HG02885 (cell line): ENCODE data around the gene ARHGAP10.

Source experiments
- ATAC-seq: cut with Tn5 transposase; IDR thresholded peaks from one replicate; pipeline ENCODE4 v1.9.1; 2021; ENCODE audit warnings: mild to moderate bottlenecking; ENCODE audit not compliant: unreplicated experiment, poor library complexity

Gene ARHGAP10

DNA sequence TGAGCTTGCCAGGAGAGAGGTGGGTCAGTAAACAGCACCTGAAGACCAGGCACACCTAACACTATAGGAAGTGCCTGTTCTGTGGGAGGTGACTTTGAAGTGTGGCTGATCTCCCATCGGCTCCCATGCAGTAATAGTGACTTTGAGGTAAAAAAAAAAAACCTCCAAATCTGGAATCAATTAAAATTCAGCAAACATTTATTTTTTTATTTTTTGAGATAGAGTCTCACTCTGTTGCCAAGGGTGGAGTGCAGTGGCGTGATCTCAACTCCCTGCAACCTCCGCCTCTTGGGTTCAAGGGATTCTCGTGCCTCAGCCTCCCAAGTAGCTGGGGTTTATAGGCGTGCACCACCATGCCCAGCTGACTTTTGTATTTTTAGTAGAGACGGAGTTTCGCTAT, 32.4 kb downstream of the ARHGAP10 start:
- no peak for ATAC-seq

DNA sequence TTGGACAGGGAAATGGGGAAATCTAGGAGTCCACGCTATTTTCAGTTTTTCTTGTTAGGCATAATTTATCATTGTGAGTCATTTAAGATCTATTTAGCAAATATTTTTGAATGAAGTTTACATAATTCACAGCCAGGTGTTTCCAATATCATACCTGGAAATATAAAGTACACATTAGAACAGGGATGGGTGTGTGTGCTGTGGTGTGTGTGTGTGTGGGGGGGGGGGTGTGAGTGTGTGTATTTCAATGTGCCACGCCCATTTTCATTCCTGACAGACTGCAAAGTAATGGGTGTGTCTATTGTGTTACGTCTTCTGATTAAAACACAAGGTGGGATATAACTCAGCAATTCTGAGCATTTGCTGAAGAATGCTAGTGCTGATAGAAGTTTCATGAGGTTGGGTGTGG, 33.2 kb downstream of the ARHGAP10 start:
- no peak for ATAC-seq

DNA sequence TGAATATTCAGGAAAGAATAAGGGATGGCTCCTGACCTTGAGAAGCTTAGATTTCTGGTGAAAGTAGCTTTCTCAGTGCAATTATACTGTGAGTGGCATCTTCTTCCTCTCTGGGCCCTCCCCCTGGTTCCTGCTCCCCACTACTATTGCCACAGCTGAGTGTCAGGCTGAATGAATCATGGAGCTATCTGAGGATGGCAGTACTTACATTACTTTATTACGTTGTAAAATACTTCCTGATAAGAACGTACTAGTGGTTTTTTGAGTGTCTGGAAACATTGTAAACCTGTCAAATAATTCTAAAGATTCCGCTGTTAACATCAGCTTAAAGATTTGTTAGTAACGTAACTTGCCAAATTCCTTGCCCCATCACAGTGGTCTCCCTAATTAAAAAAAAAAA, 36.2 kb downstream of the ARHGAP10 start:
- no peak for ATAC-seq

DNA sequence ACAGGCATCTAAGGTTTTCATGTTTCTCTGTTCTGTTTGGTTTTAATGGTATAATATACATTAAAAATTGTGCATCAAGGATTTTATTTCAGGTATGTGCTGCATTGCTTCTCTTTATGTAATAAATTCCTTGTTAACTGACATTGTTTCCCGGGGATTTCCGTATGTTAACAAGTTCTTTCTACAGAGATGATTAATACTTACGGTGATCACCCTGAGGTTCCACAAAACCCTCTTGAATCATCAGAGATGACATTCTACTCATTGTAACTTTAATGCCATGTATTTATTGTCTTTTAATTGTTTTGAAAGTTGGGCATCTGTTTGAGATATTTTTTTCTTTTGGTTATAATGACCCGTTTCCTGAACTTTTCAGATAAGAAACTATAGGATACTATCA, 37.5 kb downstream of the ARHGAP10 start:
- ATAC-seq = no peak

DNA sequence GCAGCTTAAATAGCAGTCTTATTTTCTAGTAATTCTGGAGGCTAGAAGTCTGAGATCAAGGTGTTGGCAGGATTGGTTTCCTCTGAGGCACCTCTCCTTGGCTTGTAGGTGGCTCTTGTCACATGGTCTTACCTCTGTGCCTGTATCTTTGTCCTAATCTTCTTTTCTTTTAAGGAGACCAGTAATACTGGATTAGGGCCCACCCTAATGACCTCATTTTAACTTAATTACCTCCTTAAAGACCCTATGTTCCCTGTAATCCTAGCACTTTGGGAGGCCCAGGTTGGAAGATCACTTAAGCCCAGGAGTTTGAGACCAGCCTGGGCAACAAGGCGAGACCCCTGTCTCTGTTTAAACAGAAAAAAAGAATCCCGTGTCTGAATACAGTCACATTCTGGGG, 38.9 kb downstream of the ARHGAP10 start:
- ATAC-seq = no peak

DNA sequence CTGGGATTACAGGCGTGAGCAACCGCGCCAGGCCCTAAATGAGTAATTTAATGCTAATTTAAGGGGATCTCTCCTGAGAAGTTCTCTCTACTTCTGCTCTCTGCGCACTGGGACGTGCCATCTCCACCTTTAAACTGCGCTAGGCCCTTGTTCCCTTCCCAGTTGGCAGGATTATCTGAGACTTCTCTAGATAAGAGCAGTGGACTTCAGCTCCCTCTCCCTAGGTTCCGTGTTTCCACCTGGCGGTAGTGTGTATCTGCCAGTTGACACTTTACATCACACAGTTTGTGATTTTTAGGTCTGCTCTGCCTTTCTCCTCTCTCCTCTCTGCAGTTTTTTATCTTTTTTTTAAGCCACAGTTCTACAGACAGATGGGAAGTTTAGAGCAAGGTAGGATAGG, 40.2 kb downstream of the ARHGAP10 start:
- ATAC-seq = no peak

DNA sequence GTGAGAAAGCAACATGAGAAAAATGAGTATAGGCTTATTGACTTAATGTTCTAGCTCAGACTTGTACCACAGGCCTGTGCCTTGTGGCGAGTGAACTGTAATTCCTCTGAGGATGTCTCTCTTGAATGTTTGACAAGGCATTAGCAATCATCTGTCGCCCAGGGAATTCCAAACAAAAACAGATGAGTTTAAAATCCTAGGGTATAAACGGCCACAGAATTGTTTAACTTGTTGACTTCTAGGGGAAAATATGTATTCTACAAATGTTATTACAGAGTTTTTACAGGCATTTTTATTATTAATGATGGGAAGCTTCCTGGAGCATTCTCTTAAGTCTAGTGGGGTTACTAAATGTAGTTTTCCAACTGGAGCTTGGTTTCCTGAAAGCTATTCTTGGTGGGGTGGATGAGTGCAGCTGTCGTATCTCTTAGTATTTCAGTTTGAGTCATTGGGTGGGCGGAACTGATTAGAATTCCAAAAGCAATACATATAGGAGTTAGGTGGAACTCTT, 40.6 kb downstream of the ARHGAP10 start:
- ATAC-seq = no peak

DNA sequence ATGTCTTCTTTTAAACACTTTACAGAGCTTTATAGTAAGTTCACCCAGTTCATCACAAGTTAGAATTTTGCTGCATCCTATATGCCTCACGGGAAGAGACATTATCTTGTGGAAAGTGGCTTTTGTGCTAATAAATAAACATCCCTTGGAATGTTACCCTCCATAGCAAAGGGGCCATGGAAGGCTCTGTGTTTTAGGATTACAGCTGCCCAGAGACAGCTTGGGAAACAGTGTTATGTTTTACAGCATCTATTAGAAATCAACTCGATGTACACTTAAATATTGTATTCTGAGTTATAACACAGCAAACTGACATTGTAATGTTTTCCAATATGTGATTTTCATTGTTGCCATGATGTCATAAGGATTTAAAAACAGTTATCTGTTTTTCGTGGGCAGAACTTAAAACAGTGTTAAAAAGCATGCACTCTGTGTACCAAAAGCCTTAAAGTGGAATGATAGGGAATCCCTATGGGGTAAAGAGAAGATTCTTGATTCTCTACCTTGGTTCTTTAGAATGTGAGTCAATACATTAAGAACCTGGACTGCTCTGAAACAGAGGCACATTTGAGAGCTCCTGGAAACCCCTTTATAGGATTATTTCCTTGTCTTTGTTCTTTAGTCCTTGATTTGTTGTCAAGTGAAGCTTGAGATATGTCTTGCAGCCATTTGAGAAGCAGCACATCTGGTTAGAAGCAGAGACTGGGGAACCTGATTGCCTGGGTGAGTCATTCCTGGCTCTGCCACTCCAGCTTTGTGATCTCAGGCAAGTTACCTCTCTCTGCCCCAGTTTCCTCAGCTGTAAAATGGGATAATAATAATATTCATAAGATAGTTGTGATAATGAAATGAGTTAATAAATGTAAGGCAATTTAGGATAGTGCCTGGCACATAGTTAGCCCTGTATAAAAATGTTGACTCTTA, 41.6 kb downstream of the ARHGAP10 start:
- ATAC-seq = peak; percentile 59

DNA sequence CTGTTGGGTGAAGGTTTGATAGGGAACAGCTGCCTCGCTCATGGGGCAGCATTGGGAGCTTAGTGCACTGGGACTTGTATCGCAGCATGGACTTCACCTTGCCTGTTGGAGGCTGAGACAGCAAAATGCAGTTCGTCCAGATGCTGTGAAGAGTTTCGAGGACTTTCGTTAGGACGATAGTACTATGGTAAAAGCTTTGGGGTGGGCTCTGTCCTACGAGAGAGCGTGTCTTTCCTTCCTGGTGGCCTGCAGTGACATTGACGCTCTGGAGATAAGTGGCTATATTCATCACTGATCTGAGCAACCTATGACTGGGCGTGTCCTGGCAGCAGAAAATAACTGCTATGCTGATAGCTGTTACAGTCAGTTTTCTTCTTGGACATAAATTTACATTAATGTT, 44.8 kb downstream of the ARHGAP10 start:
- no peak for ATAC-seq

DNA sequence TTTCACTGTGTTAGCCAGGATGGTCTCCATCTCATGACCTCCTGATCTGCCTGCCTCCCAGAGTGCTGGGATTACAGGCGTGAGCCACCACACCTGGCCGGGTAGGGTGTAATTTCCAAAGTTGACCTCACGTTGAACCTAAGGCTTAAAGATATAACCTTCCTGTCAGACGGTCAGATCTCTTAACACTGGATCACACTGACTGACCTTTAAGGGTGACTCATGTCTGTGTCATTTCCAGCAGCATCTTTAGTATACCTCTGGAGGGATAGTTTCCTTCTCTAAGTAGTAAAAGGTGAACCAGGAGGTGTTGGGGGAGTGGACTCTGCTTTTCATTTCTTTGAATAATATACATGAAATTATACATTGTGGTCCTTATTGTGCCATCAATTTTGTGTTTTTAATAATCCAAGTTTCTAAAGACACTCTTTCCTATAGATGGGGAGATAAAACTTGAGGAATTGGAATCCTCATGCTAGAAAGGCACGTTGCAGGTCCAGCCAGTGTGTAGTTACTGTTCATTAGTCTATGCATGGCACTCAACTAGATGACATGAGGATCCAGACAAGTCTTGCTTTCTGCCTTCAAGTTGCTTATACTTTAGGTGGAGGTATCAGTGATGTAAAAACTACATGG, 45.7 kb downstream of the ARHGAP10 start:
- no peak for ATAC-seq

DNA sequence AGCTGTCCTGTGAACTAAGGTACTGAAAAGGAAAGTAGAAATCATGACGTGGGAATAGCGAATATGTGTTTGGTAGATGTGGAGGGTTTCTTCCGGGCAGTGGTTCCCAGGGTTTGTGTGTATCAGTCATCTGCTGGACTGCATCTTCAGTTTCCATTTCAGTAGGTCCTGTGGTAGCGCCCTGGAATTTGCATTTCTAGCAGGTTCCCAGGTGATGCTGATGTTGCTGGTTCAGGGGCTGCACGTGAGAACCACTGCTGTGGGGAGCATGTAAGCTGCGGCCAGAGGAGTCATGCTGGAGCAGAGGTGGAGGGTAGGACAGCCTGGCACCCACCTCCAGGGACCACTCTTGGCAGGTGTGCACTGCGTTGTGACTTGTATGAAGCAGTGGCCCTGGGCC, 47.1 kb downstream of the ARHGAP10 start:
- ATAC-seq = peak; percentile 77

DNA sequence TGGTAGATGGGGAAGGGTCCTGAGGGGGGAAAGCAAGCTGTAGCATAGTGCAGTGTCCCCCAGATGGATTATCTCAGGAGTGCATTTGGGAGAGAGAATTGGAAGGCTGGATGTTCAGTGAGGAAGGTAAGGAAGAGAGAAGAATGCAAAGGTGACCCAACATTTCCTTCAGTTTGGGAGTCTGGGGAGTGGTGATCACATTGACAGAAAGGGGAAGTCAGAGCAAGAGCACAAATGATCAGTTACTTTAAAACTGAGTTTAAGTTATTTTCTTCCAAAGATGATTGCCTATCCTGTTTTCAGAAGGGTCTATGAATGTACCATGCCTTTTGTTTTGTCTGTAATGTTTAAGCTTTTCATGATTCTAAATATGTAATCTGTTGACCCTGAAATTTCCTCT, 47.6 kb downstream of the ARHGAP10 start:
- no peak for ATAC-seq

DNA sequence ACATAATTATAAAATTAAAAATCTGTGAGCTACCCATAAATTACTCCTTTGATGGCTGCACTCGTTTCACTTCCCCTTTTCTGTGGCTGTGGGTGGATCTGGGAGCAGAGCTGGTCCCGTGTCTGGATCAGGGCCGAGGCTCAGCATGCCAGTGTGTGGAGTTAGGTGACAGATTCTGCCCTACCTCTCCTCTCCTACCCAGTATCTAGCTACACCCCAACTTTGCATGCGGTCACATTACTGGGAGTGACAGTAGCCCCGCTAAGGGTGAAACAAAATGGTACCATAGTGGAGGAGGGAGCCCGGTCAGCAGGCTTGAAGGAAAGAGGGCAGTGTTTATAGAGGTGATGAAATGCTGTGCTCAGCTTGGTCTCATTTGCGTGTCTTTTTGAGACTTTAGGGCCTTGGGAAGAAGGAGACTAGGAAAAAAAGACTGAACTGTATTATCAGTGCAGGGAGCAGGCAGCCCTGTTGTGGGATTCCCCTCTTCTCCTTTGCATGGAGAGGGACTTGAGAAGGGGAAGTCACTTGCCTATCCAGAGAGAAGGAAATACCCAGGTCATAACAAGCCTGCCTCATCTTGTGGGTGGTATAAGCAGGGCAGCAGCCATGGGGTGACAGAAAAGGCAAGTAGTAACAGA, 48.4 kb downstream of the ARHGAP10 start:
- ATAC-seq = peak; percentile 54

DNA sequence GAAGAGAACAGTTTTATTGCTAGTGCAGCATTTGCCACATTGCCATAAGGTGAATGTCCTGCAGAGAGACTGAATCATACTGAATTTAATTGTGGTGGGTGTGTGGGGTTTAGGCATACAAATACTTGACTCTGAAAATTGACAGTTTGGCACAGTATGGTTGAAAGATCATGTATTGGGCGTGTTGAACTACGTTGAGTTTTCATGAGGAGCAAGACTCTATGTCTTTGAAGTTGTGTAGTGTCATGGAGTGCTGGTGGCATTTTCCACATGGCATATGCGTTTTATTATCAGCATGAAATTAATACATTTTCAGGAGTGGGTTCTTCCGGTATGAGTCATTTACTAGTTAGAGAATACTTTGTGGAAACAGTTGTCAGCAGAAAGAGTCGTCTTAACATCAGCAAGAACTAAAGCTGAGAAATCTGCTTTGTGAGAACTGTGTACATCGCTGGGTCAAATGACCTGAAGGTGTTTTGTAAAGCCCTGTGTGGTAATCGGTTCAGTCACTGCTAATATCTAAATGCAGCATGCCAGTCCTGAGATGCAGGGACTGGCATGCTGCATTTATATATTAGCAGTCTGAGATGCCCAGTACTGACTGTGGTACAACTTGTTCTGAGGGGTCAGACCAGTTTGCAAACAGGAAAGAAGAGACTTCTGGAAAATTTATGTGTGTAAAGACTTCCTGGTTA, 50.3 kb downstream of the ARHGAP10 start:
- ATAC-seq = no peak

DNA sequence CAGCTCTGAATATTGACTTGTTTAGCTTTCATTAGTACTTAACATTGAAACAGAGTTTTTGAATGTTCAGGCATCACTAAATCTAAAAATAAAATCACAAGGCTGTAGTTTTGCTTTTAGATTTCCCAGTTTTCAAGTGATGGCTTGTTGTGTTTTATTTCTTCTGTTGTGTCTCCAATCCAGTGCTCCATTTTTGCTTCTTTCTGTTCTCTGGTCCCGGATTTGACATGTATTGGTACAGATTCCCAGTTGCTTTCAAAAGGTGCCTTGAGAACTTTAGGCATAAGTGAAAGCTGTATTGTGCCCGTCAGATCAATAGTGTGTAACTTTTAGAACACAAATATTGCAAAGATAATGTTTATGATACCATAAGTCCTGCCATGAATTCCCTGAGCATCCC, 53.2 kb downstream of the ARHGAP10 start:
- no peak for ATAC-seq

DNA sequence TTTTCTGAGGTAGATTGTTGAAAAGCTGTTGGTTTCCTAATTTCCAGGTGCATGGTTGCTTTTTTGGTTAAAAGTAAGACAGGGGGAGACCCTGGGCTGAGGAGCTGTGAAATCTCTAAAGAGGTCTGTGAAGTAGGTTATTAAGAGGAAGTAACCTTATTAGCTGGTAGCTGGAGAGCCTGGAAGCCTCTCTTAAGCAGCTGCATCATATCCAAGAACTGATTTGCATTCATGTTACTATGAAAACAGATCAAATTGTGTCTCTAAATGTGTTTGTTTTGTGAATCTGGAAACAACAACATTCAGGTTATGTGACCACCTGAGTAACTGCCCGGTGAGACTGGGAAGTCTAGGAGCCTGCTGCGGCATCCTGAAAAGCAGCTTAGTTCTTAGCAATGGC, 54.1 kb downstream of the ARHGAP10 start:
- peak; percentile 82 for ATAC-seq

DNA sequence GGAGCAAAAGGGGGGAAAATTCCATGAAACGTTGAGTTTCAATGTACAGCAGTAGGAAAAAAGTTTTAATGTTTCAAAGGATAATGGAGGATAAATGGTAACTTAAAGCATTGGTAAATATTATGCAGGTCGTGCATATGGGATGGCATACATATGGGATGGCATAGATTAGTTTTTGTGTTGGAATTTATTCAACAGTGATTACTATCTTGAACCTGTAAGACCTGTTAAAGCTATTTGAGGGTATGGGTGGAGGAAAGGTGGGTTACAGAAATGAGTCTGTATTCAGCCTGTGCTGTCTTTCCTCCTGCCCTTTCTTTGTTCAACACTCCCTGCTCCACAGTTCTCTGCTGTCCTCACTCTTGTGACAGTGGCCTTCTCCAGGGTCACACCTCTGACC, 54.6 kb downstream of the ARHGAP10 start:
- ATAC-seq = no peak

DNA sequence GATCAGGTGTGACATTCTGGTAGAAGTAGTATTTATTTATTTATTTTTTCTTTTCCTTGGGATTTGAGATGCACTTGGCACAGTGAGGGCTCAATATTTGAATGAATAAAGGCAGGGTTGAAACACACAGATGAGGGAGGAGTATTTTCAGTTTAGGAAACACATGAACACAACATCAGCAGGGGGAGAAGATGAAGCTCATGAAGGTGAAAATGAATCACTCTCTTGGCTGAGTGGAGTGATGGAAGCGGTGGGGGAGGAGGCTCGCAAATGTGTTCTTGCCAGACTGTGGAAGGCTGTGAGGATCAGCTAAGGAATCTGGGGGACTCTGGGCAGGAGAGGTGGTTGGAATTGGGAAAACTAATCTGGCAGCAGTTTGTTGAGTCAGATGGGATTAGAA, 55.3 kb downstream of the ARHGAP10 start:
- ATAC-seq = no peak

DNA sequence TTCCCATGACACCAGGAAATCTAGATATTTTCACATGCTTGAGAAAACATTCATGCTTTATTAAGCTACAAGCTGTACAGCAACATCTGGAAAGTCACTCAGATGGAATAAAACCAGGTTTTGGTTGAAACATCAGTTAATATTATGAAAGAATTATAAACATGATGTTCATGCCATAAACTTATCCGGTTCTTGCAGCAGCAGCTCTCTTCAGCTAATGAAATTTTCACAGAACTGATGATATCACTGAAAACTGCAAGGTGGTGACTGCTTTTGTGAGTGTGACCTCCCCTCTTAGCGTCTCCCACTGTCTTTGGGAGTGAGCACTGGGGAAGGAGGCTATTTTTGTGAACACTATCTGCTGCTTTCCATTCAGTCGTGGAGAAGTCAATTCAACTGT, 56.9 kb downstream of the ARHGAP10 start:
- no peak for ATAC-seq

DNA sequence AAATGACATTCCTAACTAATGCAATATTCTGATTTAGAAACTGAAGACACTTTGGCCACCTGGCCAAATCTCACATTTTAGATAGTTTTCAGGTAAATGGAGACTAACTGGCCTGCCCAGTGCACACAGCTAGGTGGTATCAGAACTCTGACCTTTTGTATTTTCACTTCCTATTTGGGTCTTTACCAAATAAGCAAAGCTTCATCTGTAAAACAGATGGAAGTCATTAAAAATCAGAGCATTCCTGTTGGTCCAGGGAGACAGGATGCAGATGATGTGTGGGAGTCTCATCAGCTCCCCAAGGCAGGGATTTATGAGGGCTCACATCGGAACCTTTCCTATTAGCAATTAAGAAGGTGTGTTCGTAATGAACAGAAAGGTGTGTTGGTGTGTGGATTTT, 57.7 kb downstream of the ARHGAP10 start:
- ATAC-seq = no peak

DNA sequence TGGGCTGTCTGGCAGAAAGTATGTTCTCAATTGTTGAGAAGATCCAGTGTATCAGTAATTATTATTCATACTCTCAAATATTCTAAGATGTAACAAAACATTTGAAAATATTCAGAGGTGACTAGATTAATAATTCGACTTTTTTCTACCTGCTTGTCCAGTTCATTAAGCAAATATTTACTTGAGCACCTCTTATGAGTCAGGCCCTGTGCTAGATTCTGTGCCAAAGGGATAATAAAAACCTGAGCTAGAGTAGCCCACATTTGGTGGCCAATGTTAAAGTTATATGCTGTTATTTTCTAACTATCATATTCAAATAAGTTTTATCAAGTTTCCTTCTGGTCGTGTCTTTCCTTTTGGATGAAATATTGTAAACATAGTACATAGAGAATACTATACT, 58.5 kb downstream of the ARHGAP10 start:
- ATAC-seq = no peak
